Activated CD8-positive, alpha-beta memory T cell treated with anti-CD3 and anti-CD28 coated beads, Interleukin-2, amount 50 U/mL, for 4 hours (primary cell): ENCODE measurements around the gene EMSY.
"Not testable (repeated sequence)": the region's sequence is repeated elsewhere in the genome, so short reads cannot be mapped to it uniquely, and the experiment has no call there.

Experiments used
- DNase-seq: peaks from one replicate; pipeline ENCODE4 v3.0.0-alpha.2; 2020

The EMSY gene

GRCh38 chr11:76577226-76577920, 132.6 kb downstream of the EMSY start:
- DNase-seq: no peak

GRCh38 chr11:76577921-76578653, 133.3 kb downstream of the EMSY start:
- no peak for DNase-seq

- no peak for DNase-seq
These were observed 133.8 kb downstream of the EMSY start for GRCh38 chr11:76578654-76579055.

GRCh38 chr11:76579056-76579751, 134.4 kb downstream of the EMSY start:
- DNase-seq: no peak

GRCh38 chr11:76579752-76580151, 134.9 kb downstream of the EMSY start:
- no peak for DNase-seq

GRCh38 chr11:76582471-76582870, 137.7 kb downstream of the EMSY start:
- not testable (repeated sequence) for DNase-seq

- DNase-seq: no peak
These were observed 143.1 kb downstream of the EMSY start for GRCh38 chr11:76587820-76588454.

- no peak for DNase-seq
These were observed 143.9 kb downstream of the EMSY start for GRCh38 chr11:76588455-76589325.

- no peak for DNase-seq
These were observed 144.7 kb downstream of the EMSY start for GRCh38 chr11:76589477-76589876.

GRCh38 chr11:76589964-76590950, 145.4 kb downstream of the EMSY start:
- DNase-seq: no peak

GRCh38 chr11:76591416-76591815, 146.6 kb downstream of the EMSY start:
- no peak for DNase-seq

- DNase-seq: no peak
These were observed 147.5 kb downstream of the EMSY start for GRCh38 chr11:76592025-76592914.

- no peak for DNase-seq
These were observed 148.1 kb downstream of the EMSY start for GRCh38 chr11:76592961-76593360.

GRCh38 chr11:76595091-76595490, 150.3 kb downstream of the EMSY start:
- not testable (repeated sequence) for DNase-seq

- no peak for DNase-seq
These were observed 151.8 kb downstream of the EMSY start for GRCh38 chr11:76596652-76597051.

- DNase-seq: no peak
These were observed 153.0 kb downstream of the EMSY start for GRCh38 chr11:76597533-76598425.

- DNase-seq: no peak
These were observed 153.6 kb downstream of the EMSY start for GRCh38 chr11:76598426-76598839.

- no peak for DNase-seq
These were observed 154.5 kb downstream of the EMSY start for GRCh38 chr11:76599041-76600013.
